A549 (cell line): Measurements from ENCODE around the gene KIF5C.

ENCODE experiments used
- BCL3 ChIP-seq: fragments of >200 bp; sonication (Bioruptor Twin); formaldehyde crosslinking; IDR thresholded peaks from 3 replicates; pipeline ENCODE4 v1.6.1; 2016
- CBX2 ChIP-seq: fragments of 200-600 bp; sonication (generic); IDR thresholded peaks from 2 replicates; pipeline ENCODE4 v1.6.1; 2016; ENCODE audit warnings: low read depth, mild to moderate bottlenecking, borderline replicate concordance
- CEBPB ChIP-seq, 2 experiments: fragments of >200 bp in 1 of 2; sonication (Bioruptor Twin) in 1 of 2; formaldehyde crosslinking in 1 of 2; IDR thresholded peaks; 2 replicates each; pipeline ENCODE4 v1.6.1; 2012 to 2016
- CTCF ChIP-seq: fragments of >200 bp; sonication (Bioruptor Twin); formaldehyde crosslinking; IDR thresholded peaks from 3 replicates; pipeline ENCODE4 v1.5.1; 2016
- EP300 ChIP-seq, 2 experiments: fragments of >200 bp; sonication (Bioruptor Twin); formaldehyde crosslinking; IDR thresholded peaks; 2 replicates in 1 of 2; 3 replicates in 1 of 2; pipeline ENCODE4 v1.6.1; 2016 to 2017
- GATA3 ChIP-seq: IDR thresholded peaks from 2 replicates; pipeline ENCODE4 v1.6.1; 2012; ENCODE audit warnings: borderline replicate concordance
- HOXB5 ChIP-seq: fragments of 250-450 bp; sonication (Bioruptor Pico); IDR thresholded peaks from 2 replicates; pipeline ENCODE4 v1.5.0; 2020; ENCODE audit warnings: mild to moderate bottlenecking, moderate library complexity
- JUNB ChIP-seq: fragments of >200 bp; sonication (Bioruptor Twin); formaldehyde crosslinking; IDR thresholded peaks from 2 replicates; pipeline ENCODE4 v1.6.1; 2016
- POLR2A ChIP-seq: IDR thresholded peaks from 2 replicates; pipeline ENCODE4 v1.6.1; 2012; ENCODE audit warnings: mild to moderate bottlenecking, low read length
- RAD21 ChIP-seq, 2 experiments: fragments of >200 bp in 1 of 2; sonication (Bioruptor Twin) in 1 of 2; formaldehyde crosslinking in 1 of 2; IDR thresholded peaks in 1 of 2; conservative IDR thresholded peaks in 1 of 2; 2 replicates in 1 of 2; 3 replicates in 1 of 2; pipeline ENCODE4 v1.6.1; 2012 to 2018; ENCODE audit warnings: inconsistent platforms in 1 of 2
- SMC3 ChIP-seq: fragments of >200 bp; sonication (Bioruptor Twin); formaldehyde crosslinking; IDR thresholded peaks from 3 replicates; pipeline ENCODE4 v1.6.1; 2018; ENCODE audit warnings: inconsistent platforms

GRCh38 chr2:149028377-149028776 is 153.3 kb downstream of the KIF5C start:
- no peak for TF ChIP-seq HOXB5 (CRISPR knock-in tag)
- no peak for TF ChIP-seq CTCF
- TF ChIP-seq POLR2A, result no peak
- no peak for TF ChIP-seq JUNB
- no peak for TF ChIP-seq BCL3
- TF ChIP-seq RAD21 (conservative IDR thresholded peaks at IDR 0.05 in 1 of 2, IDR thresholded peaks at IDR 0.05 in 1 of 2), result no peak
- no peak for TF ChIP-seq EP300 (IDR thresholded peaks at IDR 0.05)
- no peak for TF ChIP-seq SMC3
- TF ChIP-seq GATA3, result no peak
- no peak for TF ChIP-seq CBX2
- no peak for TF ChIP-seq CEBPB (IDR thresholded peaks at IDR 0.05)
